GM12872 (cell line): ENCODE results near the gene TOR1AIP1.

ENCODE experiments used
- CTCF ChIP-seq: IDR thresholded peaks from 3 replicates; pipeline ENCODE4 v1.5.1; 2011; ENCODE audit warnings: low read depth, mild to moderate bottlenecking, low read length, moderate library complexity; ENCODE audit not compliant: insufficient read depth

Gene TOR1AIP1

GRCh38 chr1:179951383-179952144 lies 69.5 kb downstream of the TOR1AIP1 start:
- no peak for TF ChIP-seq CTCF

GRCh38 chr1:179952186-179952585 lies 70.1 kb downstream of the TOR1AIP1 start:
- no peak for TF ChIP-seq CTCF

GRCh38 chr1:179953974-179954492 lies 71.9 kb downstream of the TOR1AIP1 start:
- TF ChIP-seq CTCF: peak; percentile 37; the same call in 2 of the 3 replicates

GRCh38 chr1:179954493-179955286 lies 72.6 kb downstream of the TOR1AIP1 start, which contains the start of gene CEP350:
TSS of gene CEP350 (plus strand) at chr1:179954810. CDS start at chr1:179986182, 31,372 bp downstream.
- TF ChIP-seq CTCF: no peak

GRCh38 chr1:179955287-179955680 lies 73.2 kb downstream of the TOR1AIP1 start:
- TF ChIP-seq CTCF: no peak

GRCh38 chr1:179955731-179956130 lies 73.6 kb downstream of the TOR1AIP1 start:
- TF ChIP-seq CTCF: no peak

- no peak for TF ChIP-seq CTCF
These were observed 76.3 kb downstream of the TOR1AIP1 start for GRCh38 chr1:179958359-179958758.
